HG03139 (cell line): ENCODE data around the gene ACSL3.
A peak's percentile ranks its signal among the peaks of the same experiment; 100 is the strongest.
"Not testable (repeated sequence)": the region's sequence is repeated elsewhere in the genome, so short reads cannot be mapped to it uniquely, and the experiment has no call there.

Source experiments
- ATAC-seq: cut with Tn5 transposase; IDR thresholded peaks from one replicate; pipeline ENCODE4 v1.9.1; 2021; ENCODE audit not compliant: unreplicated experiment

The ACSL3 gene

DNA sequence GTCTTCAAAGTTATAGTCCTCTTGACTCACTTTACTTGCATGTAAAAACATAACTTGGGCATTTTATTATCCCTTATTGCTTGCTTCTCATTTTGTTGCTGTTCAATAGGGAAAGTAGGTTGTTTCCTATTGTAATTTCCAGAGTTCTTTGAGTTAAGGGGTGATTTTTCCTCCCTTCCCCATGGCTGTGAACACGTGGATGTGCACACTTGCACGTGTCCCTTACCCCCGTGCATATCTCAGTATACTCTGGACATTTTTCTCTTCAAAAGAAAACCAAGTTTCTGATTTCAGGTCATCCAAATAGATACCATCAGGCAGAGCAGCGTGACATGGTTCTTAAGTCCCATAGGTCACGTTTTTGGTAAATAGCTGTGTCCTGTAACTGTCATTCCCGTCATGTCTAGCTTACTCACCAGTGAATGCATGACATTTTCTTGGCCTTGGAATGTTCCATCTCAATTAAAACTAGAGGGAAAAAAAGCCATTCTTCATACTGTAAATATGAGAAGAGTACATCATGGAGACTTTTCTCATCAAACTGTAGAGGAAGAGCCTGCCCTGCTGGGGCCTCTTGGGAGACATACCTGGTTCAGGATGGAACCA, 107.8 kb downstream of the ACSL3 start:
- no peak for ATAC-seq

- ATAC-seq, result no peak
These were observed 108.7 kb downstream of the ACSL3 start for GRCh38 chr2:222969491-222969890.

- no peak for ATAC-seq
These were observed 111.6 kb downstream of the ACSL3 start for GRCh38 chr2:222972420-222972819.

DNA sequence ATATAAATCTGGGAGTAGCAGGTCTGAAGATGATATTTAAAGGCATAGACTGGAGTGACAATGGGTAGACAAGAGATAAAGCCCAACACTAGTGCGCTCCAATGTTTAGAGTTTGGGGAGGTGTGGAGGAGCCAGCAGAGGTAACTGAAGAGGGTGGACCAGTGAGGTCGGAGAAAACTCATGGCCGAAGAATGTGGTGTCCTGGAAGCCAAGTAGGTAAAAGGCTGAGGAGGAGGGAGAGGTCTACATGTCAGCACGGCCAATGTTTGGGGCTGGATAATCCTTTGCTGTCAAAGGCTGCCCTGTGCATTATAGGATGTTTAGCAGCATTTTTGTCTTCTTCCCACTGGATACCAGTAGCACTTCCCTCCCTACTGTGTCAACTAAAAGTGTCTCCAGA, 112.4 kb downstream of the ACSL3 start:
- no peak for ATAC-seq

- ATAC-seq, result no peak
These were observed 112.9 kb downstream of the ACSL3 start for GRCh38 chr2:222973733-222974132.

DNA sequence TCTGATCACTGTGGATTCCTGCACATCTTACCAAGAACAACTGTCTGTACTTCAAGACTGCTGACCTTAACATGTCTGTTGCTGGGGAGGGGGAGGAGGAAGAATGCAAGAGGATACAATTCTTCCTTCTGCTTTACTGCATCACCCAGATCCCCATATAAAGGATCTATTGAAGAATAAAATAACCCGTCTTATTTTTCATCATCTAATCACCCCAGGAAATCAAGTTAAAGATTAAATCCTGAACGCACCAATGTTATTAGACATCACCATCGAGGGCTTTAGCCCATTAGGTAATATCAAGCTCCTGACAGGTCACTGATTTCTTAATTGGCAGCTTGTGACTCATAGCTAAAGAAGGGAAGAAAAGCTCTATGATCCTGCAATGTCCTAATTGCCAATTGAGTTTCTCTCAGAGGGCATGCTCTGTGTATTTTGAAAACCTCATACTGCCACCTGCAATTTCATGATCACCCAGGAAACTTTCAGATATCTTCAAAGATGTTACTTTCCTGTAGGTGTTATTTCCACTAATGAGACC, 115.8 kb downstream of the ACSL3 start:
- no peak for ATAC-seq

- no peak for ATAC-seq
These were observed 116.3 kb downstream of the ACSL3 start for GRCh38 chr2:222977121-222977520.

- no peak for ATAC-seq
These were observed 118.0 kb downstream of the ACSL3 start for GRCh38 chr2:222978850-222979249.

- no peak for ATAC-seq
These were observed 118.6 kb downstream of the ACSL3 start for GRCh38 chr2:222979484-222979883.

DNA sequence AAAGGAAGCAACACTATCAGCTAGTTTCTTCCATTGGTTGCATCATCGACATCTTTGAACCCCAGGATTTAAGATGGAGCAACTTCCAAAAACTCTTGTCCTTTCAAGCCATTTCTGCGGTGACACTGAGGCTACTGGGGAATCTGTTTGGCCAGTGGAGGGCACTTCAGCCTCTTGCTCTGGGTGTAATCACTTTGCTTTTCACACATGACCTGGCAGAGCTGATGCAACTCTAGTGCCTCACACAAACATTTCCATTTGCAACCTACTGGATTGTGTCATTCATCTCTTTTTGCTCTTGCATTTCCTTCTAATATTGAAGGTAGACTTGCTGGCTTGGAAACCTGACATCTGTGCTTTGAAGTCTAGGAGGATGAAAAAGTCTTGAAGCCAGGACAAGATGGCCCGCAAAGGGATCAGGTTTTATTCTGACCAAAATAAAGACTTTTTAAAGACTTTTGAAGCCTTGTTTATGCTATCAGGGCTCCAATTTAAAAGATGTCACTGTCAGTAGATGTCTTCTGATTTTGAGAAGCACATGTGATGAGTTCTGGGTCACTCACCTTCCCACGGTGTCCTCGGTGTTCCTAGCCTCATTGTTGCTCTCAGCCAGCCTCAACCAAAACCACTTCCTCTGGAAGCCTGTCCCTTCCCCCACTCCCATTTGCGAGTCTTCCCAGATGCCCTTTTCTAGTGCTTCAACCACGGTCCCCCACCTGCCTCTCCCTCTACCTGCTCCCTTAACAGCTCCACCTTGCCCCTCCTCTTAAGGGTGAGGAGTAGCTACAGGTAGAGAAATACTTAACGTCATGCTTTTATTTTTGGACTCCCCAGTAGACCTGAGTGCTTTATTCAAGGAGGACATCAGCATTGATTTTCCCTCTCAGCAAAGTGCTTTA, 121.4 kb downstream of the ACSL3 start:
- ATAC-seq, result peak; percentile 62

DNA sequence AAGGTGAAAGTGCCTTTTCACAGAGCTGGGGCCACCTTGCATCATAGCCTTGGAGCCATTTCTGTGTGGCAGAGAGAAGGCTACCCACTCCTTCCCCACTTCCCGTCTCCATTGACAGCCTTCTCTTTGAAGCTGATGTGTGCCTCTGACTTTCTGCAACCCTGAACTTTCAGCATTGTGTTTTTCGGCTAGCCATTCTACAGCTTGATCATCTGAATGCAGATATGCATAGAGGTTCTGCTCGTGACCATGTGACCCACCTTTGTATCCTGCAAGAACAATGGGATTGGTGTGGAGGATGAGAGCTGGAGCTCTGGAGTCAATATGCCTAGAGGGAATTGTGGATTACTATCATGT, 122.1 kb downstream of the ACSL3 start:
- ATAC-seq, result no peak

GRCh38 chr2:222984908-222985307, 124.1 kb downstream of the ACSL3 start:
- ATAC-seq, result no peak

DNA sequence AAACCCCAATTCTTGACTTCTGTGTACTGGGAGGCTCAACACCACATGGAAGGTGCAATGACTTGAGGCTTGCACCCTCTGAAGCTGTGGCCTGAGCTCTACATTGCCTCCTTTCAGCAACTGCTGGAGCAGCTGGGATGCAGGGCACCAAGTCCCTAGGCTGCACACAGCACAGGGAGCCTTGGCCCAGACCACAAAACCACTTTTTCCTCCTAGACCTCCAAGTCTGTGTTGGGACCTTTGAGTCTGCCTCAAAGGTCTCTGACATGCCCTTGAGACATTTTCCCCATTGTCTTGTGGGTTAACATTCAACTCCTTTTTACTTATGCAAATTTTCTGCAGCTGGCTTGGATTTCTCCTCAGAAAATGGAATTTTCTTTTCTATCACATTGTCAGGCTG, 128.6 kb downstream of the ACSL3 start:
- ATAC-seq, result no peak

DNA sequence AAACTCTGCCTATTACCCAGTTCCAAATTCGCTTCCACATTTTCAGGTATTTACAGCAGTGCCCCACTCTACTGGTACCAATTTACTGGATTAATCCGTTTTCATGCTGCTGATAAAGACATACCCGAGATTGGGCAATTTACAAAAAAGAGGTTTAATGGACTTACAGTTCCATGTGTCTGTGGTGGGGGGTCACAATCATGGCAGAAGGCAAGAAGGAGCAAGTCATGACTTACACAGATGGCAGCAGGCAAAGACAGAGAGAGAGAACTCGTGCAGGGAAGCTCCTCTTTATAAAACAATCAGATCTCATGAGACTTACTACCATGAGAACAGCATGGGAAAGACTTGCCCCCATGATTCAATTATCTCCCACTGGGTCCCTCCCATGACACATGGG, 129.4 kb downstream of the ACSL3 start:
- not testable (repeated sequence) for ATAC-seq

DNA sequence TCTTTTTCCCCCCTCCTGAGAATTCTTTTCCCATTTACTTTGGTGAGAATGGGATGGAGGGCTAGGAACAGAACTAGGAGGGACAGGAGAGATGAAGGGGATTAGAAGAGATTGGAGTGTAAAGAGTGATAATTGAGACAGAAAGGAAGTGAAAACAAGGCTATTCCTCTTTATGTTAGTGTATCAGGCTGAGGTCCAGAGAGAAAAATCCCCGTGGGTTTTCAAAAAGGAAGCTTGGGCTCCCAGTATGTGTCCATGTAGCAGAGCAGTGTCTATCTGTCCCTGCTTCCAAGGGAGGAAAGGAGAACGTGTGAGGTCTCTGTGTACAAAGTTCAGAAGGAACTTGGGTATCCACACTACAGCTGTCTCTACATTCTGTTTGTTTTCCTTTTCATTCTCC, 131.3 kb downstream of the ACSL3 start:
- ATAC-seq, result no peak
